ENCODE measurements around the gene RRBP1. TPM values are rescaled to one million over a fixed set of nuclear protein-coding genes. Genes with fewer than 3 reads are reported as not detected.

RRBP1 gene
- total and polyA plus RNA-seq, 4 donors: 106 to 208 (median 127) TPM

DNA sequence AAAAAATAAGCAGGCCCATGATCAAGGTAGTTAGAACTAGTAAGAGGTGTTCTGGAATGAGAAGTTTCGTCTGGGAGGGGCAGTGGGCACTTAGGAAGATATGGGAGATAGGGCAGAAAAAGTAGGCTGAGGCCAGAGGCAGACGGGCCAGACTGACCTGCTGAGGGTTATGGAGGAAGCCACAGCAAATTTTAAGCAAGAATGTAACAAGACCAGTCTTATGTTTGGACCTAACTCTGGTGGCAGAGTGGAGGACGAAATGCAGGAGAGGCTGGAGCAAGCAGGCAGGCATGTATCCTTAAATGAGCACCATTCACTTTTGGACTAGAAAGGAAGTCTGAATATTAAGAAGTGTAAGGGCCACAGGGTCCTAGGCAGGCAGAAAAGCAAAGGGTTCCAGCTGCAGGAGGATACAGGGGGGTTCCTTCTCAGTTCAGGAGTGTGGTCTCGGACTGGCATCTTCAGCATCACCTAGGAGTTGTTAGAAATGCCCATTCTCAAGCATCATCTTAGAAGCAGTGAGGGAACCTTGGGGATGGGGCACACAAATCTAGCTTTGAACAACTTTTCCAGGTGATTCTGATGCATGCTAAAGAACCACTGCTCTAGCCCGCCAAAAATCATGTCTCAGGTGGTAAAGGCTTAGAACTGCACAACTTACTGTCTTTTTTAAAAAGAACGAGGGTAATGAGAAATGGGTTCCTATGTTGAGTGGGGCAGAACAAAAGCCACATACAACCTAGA lies 113.8 kb downstream of the RRBP1 start:
- no peaks in the 10 kb centered on the region for H3K9me3 ChIP-seq (ENCODE audit: control insufficient read depth in 4 of 4, insufficient read depth in 3 of 4, low read length in 3 of 4)
- WGBS, 2 donors: 67 to 76% methylated on average over 6 of the region's 6 CpGs
- ATAC-seq (ENCODE audit: insufficient read depth, low FRiP score): no peak
- peak in 1 of 3 donors; percentile 32 for DNase-seq
- no peak overlapping the region for H3K4me3 ChIP-seq
- H3K36me3 ChIP-seq (ENCODE audit: control insufficient read depth in 4 of 4, insufficient read depth in 4 of 4, low read length in 4 of 4): peaks cover 0 to 1% (median 0%) of the 10 kb centered on the region in 4 donors
- H3K4me1 ChIP-seq (ENCODE audit: control insufficient read depth in 5 of 5, insufficient read depth in 5 of 5, low read length in 5 of 5): peaks cover 0 to 31% (median 12%) of the 10 kb centered on the region in 5 donors
- H3K9ac ChIP-seq (ENCODE audit: insufficient read depth in 1 of 2, low read length in 2 of 2): peak overlapping the region in 1 of 2 donors; percentile 56
- no peak for TF ChIP-seq CTCF (IDR thresholded peaks at IDR 0.05; ENCODE audit: control extremely low read depth, extremely low read depth)
- no peaks in the 10 kb centered on the region for H3K27me3 ChIP-seq (ENCODE audit: control insufficient read depth in 3 of 3, insufficient read depth in 3 of 3, low read length in 2 of 3)
- peak overlapping the region; percentile 96 to 100 for H3K27ac ChIP-seq (ENCODE audit: low read depth in 1 of 2, low read length in 1 of 2)

DNA sequence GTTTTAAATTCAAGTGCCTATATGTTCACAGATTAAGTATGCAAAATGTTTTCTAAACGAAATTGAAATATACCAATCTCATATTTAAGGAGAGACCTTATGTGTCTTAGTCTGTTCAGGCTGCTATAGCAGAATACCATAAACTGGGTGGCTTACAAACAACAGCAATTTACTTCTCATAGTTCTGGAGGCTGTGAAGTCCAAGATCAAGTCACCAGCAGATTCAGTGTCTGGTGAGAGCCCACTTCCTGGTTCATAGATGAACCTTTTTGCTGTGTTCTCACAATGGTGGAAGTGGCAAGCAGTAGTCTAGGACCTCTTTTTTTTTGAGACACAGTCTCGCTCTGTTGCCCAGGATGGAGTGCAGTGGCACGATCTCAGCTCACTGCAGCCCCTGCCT lies 115.7 kb downstream of the RRBP1 start:
- no peaks in the 10 kb centered on the region for H3K9me3 ChIP-seq (ENCODE audit: control insufficient read depth in 4 of 4, insufficient read depth in 3 of 4, low read length in 3 of 4)
- no peaks in the 10 kb centered on the region for H3K27me3 ChIP-seq (ENCODE audit: control insufficient read depth in 3 of 3, insufficient read depth in 3 of 3, low read length in 2 of 3)
- peaks cover 0 to 13% (median 7%) of the 10 kb centered on the region in 5 donors for H3K4me1 ChIP-seq (ENCODE audit: control insufficient read depth in 5 of 5, insufficient read depth in 5 of 5, low read length in 5 of 5)
- no peak overlapping the region for H3K9ac ChIP-seq (ENCODE audit: insufficient read depth in 1 of 2, low read length in 2 of 2)
- WGBS, 2 donors: 93 to 98% methylated on average over 3 of the region's 3 CpGs
- DNase-seq (no peak), ATAC-seq (ENCODE audit: insufficient read depth, low FRiP score) (no peak)
- no peaks in the 10 kb centered on the region for H3K36me3 ChIP-seq (ENCODE audit: control insufficient read depth in 4 of 4, insufficient read depth in 4 of 4, low read length in 4 of 4)
- no peak for TF ChIP-seq CTCF (IDR thresholded peaks at IDR 0.05; ENCODE audit: control extremely low read depth, extremely low read depth)
- H3K27ac ChIP-seq (ENCODE audit: low read depth in 1 of 2, low read length in 1 of 2): no peak overlapping the region
- no peak overlapping the region for H3K4me3 ChIP-seq

DNA sequence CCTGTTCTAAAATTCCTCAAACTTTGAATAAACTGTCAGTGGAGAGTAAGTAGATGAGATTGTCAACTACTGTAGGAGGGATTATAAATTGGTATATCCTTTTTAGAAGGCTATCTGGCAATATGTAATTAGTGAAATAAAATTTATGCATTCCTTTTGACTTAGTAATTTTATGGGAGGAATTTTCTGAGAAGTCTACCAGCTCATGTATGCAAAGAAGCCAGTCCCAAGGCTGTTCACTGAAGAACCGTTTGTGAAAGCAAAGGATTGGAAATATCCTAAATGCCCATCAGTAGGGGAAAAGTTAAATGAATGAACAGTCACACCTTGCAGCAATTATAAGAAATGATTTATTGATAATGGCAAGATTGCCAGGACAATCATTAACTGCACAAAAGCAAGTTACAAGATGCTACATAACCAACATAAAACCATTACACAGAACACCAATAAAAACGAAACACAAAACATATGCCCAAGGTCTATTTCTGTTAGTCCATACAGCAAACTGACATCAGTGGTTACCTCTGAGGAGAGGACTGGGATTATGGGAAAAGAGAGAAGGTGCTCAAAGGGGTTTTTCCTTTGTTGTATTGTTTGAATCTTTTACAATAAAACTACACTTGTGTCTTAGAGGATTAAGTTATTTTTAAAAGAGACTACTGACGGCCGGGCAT lies 116.7 kb downstream of the RRBP1 start:
- ATAC-seq (ENCODE audit: insufficient read depth, low FRiP score) (no peak), DNase-seq (no peak)
- Histone ChIP-seq H3K9me3 (ENCODE audit: control insufficient read depth in 4 of 4, insufficient read depth in 3 of 4, low read length in 3 of 4) (no peaks in the 10 kb centered on the region), H3K9ac (ENCODE audit: insufficient read depth in 1 of 2, low read length in 2 of 2) (no peak overlapping the region), H3K36me3 (ENCODE audit: control insufficient read depth in 4 of 4, insufficient read depth in 4 of 4, low read length in 4 of 4) (no peaks in the 10 kb centered on the region), H3K27ac (ENCODE audit: low read depth in 1 of 2, low read length in 1 of 2) (no peak overlapping the region), H3K4me1 (ENCODE audit: control insufficient read depth in 5 of 5, insufficient read depth in 5 of 5, low read length in 5 of 5) (peaks cover 0 to 9% (median 7%) of the 10 kb centered on the region in 5 donors), H3K4me3 (no peak overlapping the region), H3K27me3 (ENCODE audit: control insufficient read depth in 3 of 3, insufficient read depth in 3 of 3, low read length in 2 of 3) (no peaks in the 10 kb centered on the region)
- 80 to 87% methylated on average over 4 of the region's 4 CpGs for WGBS, 2 donors
- TF ChIP-seq CTCF (IDR thresholded peaks at IDR 0.05; ENCODE audit: control extremely low read depth, extremely low read depth): no peak

Other genes starting within 250 kb of the RRBP1 start
- 1 to 10 TPM; 1.7 to 2.8 TPM for gene BFSP1, start 150.9 kb downstream of the RRBP1 start, total RNA-seq
- gene BFSP1, start 150.9 kb downstream of the RRBP1 start, polyA plus RNA-seq: 1 to 10 TPM in 1 of 2 donors, under 1 TPM in 1; 0.65 to 1.9 TPM
- 100 to 1,000 TPM; 348 to 412 TPM for gene DSTN, start 112.2 kb downstream of the RRBP1 start, total RNA-seq
- 100 to 1,000 TPM; 313 to 532 TPM for gene DSTN, start 112.2 kb downstream of the RRBP1 start, polyA plus RNA-seq
- gene BANF2, start 17.7 kb upstream of the RRBP1 start, total RNA-seq: not detected
- not detected for gene BANF2, start 17.7 kb upstream of the RRBP1 start, polyA plus RNA-seq